Measurements from ENCODE around the gene UBE2G1.
A peak's percentile ranks its signal among the peaks of the same experiment; 100 is the strongest.

UBE2G1 gene

DNA sequence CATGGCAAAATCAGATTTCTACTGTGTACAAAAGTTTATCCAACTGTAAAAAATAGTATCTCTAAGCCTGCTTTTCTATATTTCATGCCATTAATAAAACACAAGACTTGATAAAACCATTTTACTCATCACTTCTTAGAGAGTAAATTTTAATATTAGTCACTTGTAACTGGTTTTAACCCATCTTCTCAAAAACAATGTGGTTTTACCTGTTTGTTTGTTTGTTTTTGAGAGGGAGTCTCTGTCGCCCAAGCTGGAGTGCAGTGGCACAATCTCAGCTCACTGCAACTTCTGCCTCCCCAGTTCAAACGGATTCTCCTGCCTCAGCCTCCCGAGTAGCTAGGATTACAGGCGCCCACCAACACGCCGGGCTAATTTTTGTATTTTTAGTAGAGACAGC is 32.1 kb downstream of the UBE2G1 start:
- no peak for DNase-seq (ENCODE audit: low read depth)

DNA sequence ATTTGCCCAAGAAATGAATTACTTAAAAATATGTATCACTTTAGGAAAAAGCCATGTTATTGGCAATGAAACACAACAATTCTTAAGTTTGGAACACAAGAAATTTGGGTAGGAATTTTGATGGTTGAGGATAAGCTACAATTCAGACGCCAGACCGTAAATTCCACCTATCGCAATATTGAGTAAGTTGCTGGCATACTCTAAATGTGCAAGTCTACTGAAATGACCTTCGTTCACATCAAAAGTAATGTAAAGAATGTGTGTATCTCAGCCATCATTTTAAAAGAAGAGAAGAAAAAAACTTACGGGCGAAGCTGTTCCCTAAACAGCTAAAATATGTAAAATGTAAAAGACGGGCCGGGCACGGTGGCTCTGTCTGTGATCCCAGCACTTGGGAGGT is 33.4 kb downstream of the UBE2G1 start:
- DNase-seq (ENCODE audit: low read depth), result no peak

DNA sequence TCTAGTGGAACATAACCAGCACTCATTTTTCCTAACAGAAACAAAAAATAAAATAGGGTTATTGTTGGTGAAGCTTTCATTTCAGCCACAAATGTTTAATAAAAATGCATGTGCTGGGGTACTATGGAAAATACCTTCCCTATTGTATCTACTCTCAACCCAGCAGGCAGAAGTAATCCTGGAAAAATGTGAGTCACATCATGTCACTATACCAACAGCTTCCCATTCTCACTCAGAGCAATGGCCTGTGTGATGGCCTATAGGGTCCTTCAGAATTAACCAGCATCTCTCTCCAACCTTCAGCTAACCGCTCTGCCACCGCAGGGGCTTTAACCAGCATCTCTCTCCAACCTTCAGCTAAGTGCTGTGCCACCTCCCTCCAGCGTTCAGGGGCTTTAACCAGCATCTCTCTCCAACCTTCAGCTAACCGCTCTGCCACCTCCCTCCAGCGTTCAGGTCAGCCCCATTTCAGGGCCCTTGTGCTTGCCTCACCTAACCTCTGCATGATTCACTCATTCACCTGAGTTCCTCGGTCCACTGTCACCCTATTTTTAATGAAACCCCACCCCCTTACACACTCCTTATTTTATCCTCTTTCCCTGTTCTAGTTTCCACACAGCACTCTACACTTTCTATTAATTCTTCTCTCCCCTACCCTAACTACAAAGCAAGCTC is 34.0 kb downstream of the UBE2G1 start:
- DNase-seq (ENCODE audit: low read depth), result no peak

DNA sequence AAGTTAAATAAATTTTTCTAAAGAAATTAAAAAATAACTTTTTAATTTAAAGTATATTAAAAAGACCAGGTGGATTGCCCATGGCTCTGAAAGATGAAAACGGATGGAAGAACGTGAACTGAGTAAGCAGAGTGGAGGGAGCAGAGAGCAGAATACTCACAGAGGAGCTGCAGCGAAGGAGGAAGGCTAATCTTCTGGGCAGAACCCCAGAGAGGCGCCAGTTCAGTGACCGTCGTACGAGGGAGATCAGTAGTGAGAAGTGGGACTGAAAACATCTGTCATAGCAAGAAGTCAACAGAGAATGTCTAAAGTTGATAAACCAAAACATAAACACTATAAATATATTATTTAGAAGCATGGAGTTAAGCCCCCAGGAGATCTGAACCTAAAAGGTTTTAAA is 34.9 kb downstream of the UBE2G1 start:
- DNase-seq (ENCODE audit: low read depth), result no peak

DNA sequence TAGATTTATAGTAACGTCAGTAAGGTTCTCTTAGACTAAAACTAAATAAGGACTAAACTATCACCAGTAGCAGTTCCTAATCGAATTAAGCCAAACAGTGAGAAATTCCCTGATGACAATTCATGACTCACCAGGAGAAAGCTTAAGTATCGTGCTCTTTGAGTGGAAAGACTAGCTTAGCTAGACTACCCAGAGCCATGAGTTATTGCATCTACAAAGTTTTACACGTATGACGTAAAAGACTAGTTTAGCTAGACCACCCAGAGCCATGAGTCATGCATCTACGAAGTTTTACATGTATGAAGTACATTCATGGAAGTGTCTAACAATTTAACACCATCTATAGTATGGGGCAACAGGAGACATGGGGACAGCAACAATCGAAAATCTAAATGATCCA is 36.6 kb downstream of the UBE2G1 start:
- DNase-seq (ENCODE audit: low read depth), result no peak

DNA sequence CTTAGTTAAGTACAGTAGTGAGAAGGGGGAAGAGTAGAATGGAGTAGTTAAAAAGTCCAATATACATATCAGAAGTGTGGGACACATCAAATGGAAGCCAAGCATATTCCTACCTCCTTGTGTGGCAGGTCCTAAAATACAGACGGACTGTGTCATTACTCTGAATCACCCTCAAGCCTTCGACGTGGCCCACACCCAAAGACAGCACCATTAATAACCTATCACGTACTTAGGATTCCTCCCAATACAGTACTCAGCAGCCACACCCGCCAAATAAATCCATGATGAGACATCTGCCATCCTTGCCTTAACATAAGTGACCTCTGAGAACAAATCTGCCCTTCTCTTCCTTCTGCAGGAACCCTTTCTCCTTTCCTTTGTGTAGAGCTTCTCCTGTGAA is 38.9 kb downstream of the UBE2G1 start:
- DNase-seq (ENCODE audit: low read depth), result no peak

DNA sequence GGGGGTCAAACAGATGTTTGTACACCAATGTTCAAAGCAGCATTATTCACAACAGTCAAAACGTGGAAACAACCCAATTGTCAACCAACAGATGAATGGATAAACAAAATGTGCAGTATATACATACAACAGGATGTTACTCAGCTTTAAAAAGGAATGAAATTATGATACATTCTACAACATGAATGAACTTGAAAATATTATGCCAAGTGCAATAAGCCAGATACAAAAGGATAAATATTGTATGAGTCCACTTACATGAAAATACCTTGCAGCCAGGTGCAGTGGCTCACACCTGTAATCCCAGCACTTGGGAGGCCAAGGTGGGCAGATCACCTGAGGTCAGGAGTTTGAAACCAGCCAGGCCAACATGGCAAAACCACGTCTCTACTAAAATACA is 39.9 kb downstream of the UBE2G1 start:
- no peak for DNase-seq (ENCODE audit: low read depth)

DNA sequence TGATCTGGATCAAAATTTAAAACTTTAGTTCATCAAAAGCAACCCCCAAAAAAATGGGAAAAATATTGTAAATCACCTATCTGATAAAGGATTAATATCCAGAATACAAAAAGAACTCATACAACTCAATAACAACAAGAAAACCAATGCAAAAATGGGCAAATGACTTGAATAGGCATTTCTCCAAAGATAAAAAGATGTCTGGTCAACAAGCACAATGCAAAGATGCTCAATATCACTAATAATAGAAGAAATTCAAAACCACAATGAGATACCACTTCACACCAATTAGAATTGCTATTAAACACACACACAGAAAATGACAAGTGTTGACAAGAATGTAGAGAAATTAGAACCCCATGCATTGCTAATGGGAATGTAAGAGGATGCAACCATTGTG is 40.4 kb downstream of the UBE2G1 start:
- DNase-seq (ENCODE audit: low read depth), result no peak

DNA sequence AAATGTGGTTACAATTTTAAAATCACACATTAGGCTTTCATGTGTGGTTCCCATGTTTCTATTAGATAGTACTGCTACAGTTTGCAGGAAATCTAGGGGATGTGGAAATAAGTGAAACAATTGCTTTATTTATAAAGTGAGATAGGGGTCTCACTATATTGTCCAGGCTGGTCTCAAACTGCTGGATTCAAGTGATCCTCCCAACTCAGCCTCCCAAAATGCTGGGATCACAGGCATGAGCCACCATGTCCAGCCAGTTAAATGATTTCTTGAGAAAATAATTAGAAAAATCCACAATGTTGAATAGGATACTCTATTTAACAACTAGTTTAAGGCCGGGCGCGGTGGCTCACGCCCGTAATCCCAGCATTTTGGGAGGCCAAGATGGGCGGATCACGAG is 42.0 kb downstream of the UBE2G1 start:
- DNase-seq (ENCODE audit: low read depth), result no peak

DNA sequence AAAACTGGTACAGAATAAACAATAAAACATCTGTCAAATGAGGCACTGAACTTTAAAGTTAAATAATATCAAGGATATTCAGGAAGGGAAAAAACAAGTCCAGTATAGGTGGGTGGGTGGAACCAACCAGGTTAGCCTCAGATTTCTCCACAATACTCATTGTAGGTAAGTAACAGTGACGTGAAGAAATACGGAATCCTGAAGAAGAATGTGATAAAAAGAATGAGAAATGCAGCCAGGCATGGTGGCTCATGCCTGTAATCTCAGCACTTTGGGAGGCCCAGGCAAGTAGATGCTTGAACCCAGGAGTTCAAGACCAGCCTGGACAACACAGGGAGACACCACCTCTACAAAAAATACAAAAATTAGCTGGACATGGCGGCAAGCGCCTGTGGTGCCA is 47.3 kb downstream of the UBE2G1 start:
- DNase-seq (ENCODE audit: low read depth), result no peak

DNA sequence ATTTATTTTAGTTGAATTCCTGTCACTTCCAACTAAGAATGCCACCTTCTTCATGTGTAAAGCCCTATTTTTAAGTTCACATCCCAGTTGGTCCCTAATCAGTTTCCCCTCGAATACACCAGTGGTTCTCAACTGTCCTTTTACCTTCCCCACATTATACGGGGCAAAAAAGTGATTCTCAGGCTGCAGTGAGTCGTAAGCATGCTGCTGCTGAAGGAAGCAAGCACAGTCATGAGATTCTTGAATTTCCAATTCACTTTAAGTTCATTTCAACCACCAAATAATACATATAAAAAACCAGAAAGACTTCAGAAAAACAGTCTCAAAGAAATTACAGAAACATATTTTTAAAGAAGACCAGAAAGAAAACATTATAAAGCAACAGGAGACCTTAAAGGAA is 47.9 kb downstream of the UBE2G1 start:
- DNase-seq (ENCODE audit: low read depth), result no peak

DNA sequence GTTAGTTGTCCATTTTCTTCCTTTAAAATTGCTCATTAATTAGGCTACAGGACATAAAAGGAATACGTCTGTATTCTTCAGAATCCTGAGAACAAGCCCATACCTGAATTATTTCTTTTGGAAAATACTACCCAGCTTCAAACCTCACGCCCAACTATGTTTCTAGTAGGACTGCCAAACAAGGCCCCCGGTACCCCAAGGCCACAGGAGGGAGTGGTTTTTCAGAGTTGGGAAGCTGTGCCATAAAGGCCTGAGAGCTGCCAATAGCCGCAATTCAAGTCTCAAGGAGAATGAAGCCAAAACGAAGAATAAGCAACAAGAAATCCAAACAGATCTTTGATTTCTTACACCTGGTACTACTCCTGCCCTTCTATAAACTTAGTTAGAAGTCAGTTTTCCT is 48.3 kb downstream of the UBE2G1 start:
- no peak for DNase-seq (ENCODE audit: low read depth)

DNA sequence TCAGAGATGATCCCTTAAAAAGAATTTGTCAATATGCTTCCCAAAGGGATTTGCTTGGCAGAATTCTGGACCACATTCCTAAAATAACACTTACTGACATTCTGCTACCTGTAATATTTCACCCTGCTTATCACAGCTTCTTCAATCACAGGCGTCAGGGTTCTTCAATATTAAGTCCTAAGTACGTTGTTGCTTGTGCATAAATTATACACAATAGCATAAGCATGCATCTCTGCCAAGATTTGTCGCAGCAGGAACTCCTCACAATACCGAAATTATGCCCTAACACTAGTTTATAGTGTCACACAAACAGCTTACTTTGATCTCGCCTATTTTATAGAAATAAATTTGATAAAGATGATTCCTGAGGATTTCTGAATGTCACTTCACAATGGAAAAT is 48.9 kb downstream of the UBE2G1 start:
- DNase-seq (ENCODE audit: low read depth), result no peak

DNA sequence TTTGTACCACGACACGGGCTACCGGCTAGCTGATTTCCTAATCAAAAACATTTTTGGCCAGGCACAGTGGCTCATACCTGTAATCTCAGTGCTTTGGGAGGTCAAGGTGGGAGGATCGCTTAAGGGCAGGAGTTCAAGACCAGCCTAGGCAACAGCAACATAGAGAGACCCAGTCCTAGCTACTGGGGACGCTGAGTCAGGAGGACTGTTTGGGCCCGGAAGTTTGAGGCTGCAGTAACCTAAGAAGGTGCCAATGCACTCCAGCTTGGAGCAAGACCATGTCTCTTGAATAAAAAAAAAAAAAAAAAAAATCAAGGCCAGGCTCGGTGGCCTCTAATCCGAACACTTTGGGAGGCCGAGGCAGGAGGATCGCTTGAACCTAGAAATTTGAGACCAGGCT is 49.8 kb downstream of the UBE2G1 start:
- DNase-seq (ENCODE audit: low read depth), result no peak

DNA sequence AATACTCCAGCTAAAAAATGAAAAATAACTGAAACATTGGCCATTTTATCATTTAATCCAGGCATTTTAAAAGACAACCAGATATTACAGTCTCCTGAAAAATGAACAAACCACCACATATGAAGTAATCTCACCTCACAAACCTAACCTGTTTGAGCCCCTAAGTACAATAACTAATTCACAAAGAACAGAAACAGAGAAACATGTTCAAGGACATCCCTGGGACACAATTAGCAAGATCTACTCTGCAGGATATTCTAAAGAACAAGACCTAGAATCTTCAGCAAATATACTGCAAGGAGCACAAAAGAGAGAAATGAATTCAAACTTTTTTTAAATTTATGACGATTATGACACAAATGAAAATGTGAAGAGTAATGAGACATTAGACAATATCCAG is 51.9 kb downstream of the UBE2G1 start:
- no peak for DNase-seq (ENCODE audit: low read depth)

DNA sequence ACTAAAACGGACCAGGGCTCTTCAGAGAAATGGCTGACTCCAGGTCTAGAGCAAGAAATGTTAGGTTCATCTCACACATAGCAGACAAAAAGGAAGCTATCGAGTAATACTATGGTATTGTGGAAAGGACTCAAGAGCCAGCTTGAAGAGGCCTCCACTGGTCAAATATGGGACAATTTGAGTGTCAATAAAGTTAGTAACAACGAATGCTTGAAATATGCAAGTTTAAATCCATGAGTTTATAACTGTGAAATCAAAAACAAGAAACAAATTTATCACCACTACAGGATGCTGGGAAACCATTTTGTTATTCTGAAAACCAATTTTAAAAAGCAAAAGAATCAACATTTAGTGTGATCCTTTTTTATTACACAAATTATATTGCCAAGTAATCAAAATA is 52.3 kb downstream of the UBE2G1 start:
- no peak for DNase-seq (ENCODE audit: low read depth)

DNA sequence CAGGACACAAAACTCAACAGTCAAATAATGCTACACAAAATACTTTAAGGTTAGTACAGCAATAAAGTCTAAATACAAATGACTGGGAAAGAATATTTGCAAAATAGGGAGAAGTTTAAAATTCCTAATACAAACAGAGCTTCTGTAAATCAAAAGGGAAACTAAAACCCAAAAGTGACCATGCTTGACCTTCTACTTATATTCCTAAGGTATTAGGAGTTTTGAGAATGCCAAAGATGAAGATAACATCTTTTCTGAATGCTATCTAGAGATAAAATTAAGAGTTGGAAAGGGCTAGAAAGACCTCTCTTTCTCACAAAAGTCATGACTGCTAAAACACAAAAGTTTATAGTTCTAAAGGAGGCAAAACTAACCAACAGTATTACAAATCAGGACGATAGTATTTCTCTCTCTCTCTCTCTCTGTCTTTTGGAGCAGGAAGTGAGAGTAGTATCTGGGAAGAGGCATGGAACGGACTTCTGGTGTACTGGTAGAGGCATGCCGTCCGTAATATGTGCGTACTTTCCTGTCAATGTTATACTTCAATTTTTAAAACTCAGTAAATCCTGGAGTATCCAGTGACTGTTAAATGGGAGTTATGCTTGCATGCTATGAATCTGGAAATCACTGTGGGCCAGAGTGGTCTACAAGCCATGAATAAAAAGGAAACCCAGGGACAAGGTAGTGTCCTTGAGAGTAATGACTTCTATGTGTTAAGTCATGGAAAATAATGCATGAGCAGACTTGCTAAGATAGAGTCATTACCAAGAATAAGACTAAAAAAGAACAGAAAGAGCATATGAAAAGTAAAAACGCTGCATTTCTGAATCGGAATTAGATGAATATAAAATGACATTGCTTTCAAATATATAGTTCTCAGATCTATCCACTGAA is 53.0 kb downstream of the UBE2G1 start:
- DNase-seq (ENCODE audit: low read depth), result no peak

DNA sequence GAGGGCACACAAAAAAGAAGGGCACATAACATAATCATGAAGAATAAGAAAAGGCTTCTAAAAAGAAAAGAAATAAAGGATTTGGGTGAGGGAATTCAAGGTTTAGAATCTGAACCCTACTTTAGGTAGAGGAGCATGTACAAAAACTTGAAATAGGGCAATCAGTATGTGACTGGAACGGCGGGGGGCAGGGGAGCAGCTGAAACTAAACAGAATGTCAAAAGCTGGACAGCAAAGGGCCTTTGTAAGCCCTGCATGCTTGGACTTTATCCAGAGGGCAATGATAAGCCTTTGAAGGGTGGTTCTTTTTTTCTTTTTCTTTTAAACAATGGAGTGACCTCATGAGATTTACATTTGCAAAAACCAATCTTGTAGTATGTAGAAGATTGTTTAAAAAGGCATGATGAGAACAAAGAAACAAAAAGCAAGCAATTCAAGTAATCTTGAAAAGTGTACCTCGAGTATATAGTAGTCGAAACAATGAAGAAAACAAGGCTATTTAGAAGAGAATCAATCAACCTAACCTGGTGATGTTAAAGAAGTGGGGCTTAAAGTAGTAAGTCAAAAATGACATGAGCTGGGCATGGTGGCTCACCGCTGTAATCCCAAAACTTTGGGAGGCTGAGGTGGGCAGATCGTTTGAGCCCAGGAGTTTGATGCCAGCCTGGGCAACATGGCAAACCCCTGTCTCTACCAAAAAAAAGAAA is 56.0 kb downstream of the UBE2G1 start:
- no peak for DNase-seq (ENCODE audit: low read depth)

DNA sequence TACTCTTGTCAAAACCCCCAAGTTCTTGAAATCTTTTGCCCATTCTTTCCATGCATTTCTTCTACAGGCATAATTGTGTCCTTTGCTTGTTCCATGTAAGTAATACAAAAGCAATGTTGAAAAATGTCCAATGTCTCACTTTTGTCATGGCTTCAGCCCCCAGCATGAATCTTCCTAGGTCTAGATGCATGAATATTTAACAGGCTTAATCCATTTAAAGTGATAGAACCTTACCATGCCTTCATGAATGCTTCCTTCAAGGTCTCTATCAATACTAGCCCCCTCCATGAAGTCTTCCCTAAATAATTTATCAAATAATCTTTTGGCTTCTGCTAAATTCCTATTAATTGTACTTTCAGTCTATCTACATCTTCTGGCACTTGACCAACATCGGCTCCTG is 56.6 kb downstream of the UBE2G1 start:
- no peak for DNase-seq (ENCODE audit: low read depth)

DNA sequence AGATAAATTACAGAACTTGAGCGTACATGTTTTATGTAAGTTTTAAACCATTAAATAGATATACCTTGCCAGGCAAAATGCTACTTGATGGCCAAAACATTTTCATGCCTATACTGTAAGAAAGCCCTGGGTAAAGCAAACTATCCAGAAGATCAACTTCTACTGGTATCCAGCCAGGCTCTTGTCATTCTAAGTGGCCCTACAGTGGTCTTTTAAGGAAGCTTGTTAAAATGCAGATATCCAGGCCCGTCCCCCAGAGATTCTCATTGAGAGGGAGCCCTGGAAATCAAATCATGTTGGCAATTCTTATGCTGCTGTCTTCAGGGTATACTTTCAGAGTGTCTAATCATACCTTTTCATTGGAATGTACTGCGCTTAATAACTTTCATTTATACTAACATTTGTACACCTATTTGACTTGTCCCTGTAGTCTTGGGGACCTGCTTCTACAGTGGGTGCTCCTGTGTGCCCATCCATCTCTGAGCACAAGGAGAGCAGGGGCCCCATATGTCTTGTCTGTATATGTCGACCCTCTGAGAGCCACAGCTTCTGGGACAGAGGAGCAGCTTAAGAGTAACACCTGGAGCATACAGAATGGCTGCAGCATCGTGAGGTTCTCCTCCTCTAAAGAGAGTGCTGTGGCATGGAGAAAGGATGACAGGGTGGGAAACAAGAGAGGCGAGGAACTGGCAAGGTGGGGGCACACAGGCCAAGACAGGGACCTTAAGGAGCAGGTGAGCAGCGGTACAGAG is 59.1 kb downstream of the UBE2G1 start:
- DNase-seq (ENCODE audit: low read depth), result no peak

DNA sequence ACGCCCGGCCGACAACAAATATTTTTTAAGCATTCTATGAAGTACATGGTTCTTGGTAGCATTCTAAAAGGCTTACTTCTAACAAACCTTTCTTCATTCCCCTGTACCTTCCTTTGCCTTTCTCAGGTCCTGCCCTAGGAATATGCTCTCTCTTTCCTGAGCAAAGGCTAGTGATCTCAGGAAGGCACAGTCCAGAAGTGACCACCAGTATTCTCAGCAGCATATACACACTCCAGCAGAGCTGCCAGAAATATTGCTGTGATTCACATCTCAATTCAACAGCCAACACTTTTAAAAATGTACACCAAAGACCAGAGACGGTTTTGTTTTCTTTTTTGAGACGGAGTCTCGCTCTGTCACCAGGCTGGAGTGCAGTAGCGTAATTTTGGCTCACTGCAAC is 61.3 kb downstream of the UBE2G1 start:
- no peak for DNase-seq (ENCODE audit: low read depth)

DNA sequence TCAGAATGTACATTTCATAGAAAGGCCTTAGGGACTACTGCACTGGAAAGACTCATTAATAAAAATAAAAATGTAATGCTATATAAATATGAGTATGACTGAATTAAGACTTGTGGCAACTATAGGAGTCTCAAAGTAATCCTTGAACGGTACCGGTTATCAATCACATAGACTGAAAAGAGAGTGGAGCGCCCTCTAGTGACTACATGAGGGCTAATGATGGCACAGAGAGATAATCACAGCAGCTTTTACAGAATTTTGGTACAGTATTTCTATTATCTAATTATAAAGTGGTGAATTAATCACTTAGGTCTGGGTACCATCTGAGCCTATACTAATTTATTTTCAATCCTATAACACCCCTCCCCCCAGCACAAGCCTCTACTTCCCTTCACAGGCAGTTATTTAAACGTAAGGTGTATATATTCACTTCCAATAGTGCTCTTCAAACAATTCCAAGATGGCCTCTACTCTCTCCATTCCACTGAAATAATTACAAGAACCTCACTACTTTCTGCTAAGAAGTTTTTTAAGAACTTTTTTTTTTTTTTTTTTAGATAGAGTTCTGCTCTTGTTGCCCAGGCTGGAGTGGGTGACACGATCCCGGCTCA is 62.0 kb downstream of the UBE2G1 start:
- DNase-seq (ENCODE audit: low read depth), result peak; percentile 54

All from activated T-cell treated with anti-CD3 and anti-CD28 coated beads for 1 hour (primary cell).